ENCODE measurements around the gene ZFP69B. TPM values are rescaled to one million over a fixed set of nuclear protein-coding genes. Genes with fewer than 3 reads are reported as not detected.
A peak's percentile ranks its signal among the peaks of the same experiment; 100 is the strongest.
"Not testable (repeated sequence)": the region's sequence is repeated elsewhere in the genome, so short reads cannot be mapped to it uniquely, and the experiment has no call there.

ZFP69B gene
- total RNA-seq, 1 experiment from 2014 or later = 3.7 TPM

- no peak overlapping the region for H2AFZ ChIP-seq
- peaks cover 66% of the 10 kb centered on the region for H3K9me3 ChIP-seq (ENCODE audit: insufficient read depth, low read depth)
- H3K4me3 ChIP-seq = no peak overlapping the region
- ChIA-PET POLR2A (ENCODE audit: unreplicated experiment) (no interaction called here), CTCF (interaction anchor here (0.6 kb wide), 1 partner anchor 55 kb away, joined by 3 read pairs; no protein-coding TSS in a partner anchor)
- H3K4me2 ChIP-seq = no peak overlapping the region
- no peak for TF ChIP-seq EZH2 (IDR thresholded peaks at IDR 0.05; ENCODE audit: low read depth)
- no peak for TF ChIP-seq CTCF (conservative IDR thresholded peaks at IDR 0.05)
- BruUV-seq (replicated peaks) = no TSS peak
- H3K9me2 ChIP-seq (ENCODE audit: insufficient read depth) = no peaks in the 10 kb centered on the region
- H4K20me1 ChIP-seq (ENCODE audit: insufficient read depth) = no peaks in the 10 kb centered on the region
- no peak for DNase-seq
- H3K27ac ChIP-seq = no peak overlapping the region
- intact Hi-C loops (cut with micrococcal nuclease; ENCODE audit: unreplicated experiment) = no loop called here
- H3K79me2 ChIP-seq (ENCODE audit: low read depth) = no peaks in the 10 kb centered on the region
- H3K4me1 ChIP-seq (replicated peaks; ENCODE audit: insufficient read depth) = no peaks in the 10 kb centered on the region
- H3F3A ChIP-seq (ENCODE audit: insufficient read depth, low read depth) = no peaks in the 10 kb centered on the region; the same call in 1 of the 2 replicates
- H3K27me3 ChIP-seq (ENCODE audit: insufficient read depth, low read depth) = no peaks in the 10 kb centered on the region
- peaks cover 51% of the 10 kb centered on the region for H3K36me3 ChIP-seq (ENCODE audit: low read depth)
Measured at GRCh38 chr1:40495315-40495903, 45.1 kb downstream of the ZFP69B start.

- H3K4me1 ChIP-seq (replicated peaks; ENCODE audit: insufficient read depth); H3K9me2 ChIP-seq (ENCODE audit: insufficient read depth); H3K4me2 ChIP-seq; H3K36me3 ChIP-seq (ENCODE audit: low read depth); H3K27ac ChIP-seq; H4K20me1 ChIP-seq (ENCODE audit: insufficient read depth); H3K27me3 ChIP-seq (ENCODE audit: insufficient read depth, low read depth); CTCF ChIA-PET; H3K79me2 ChIP-seq (ENCODE audit: low read depth); DNase-seq; H3K4me3 ChIP-seq; H3F3A ChIP-seq (ENCODE audit: insufficient read depth, low read depth); H2AFZ ChIP-seq; intact Hi-C loops (cut with micrococcal nuclease; ENCODE audit: unreplicated experiment); BruUV-seq (replicated peaks); POLR2A ChIA-PET (ENCODE audit: unreplicated experiment): not testable (repeated sequence)
- peaks cover 63% of the 10 kb centered on the region for H3K9me3 ChIP-seq (ENCODE audit: insufficient read depth, low read depth)
Measured at GRCh38 chr1:40502651-40503050, 52.4 kb downstream of the ZFP69B start.

- Histone ChIP-seq H2AFZ (peak overlapping the region; percentile 100), H3K4me1 (replicated peaks; ENCODE audit: insufficient read depth) (peaks cover 15% of the 10 kb centered on the region), H4K20me1 (ENCODE audit: insufficient read depth) (no peaks in the 10 kb centered on the region), H3K36me3 (ENCODE audit: low read depth) (peaks cover 18% of the 10 kb centered on the region), H3F3A (ENCODE audit: insufficient read depth, low read depth) (no peaks in the 10 kb centered on the region), H3K4me3 (peak overlapping the region; percentile 72), H3K9me2 (ENCODE audit: insufficient read depth) (no peaks in the 10 kb centered on the region), H3K9me3 (ENCODE audit: insufficient read depth, low read depth) (peaks cover 46% of the 10 kb centered on the region), H3K27me3 (ENCODE audit: insufficient read depth, low read depth) (no peaks in the 10 kb centered on the region), H3K79me2 (ENCODE audit: low read depth) (peaks cover 11% of the 10 kb centered on the region; the same call in 1 of the 2 replicates), H3K27ac (peak overlapping the region; percentile 44), H3K4me2 (peak overlapping the region; percentile 85)
- BruUV-seq (replicated peaks) = no TSS peak
- TF ChIP-seq CTCF (conservative IDR thresholded peaks at IDR 0.05) (no peak), EZH2 (IDR thresholded peaks at IDR 0.05; ENCODE audit: low read depth) (no peak)
- intact Hi-C loops (cut with micrococcal nuclease; ENCODE audit: unreplicated experiment) = loop anchor here (1.0 kb wide), 1 partner anchor 23 kb away; the partner anchor contains the start of gene ZNF684
- DNase-seq = no peak
- ChIA-PET CTCF (interaction anchor here (0.7 kb wide), 1 partner anchor 30 kb away, joined by 4 read pairs; the partner anchor contains the start of gene ZFP69), POLR2A (ENCODE audit: unreplicated experiment) (interaction anchor here (0.6 kb wide), 3 partner anchors 85 to 469 kb away, joined by 3 to 5 read pairs (median 4); no protein-coding TSS in a partner anchor)
Measured at GRCh38 chr1:40507973-40508372, 57.7 kb downstream of the ZFP69B start.

All from PC-9 (cell line).